CD4-positive, alpha-beta T cell (primary cell): ENCODE results near the gene SPATA12. TPM values are rescaled to one million over a fixed set of nuclear protein-coding genes. Genes with fewer than 3 reads are reported as not detected.

Source experiments
- ATAC-seq: fragments of 200-7000 bp; cut with Tn5 transposase; one replicate; pipeline ENCODE4 v1.10.0; 2022; ENCODE audit warnings: mild to moderate bottlenecking; ENCODE audit not compliant: poor library complexity
- CTCF ChIA-PET: fragments of 350-600 bp; sonication (Branson Sonifier 250); formaldehyde crosslinking; loops from one replicate; lab custom pipeline; 2021; ENCODE audit warnings: antibody characterized with exemption, inconsistent platforms; lab: Charles Lee
- POLR2A ChIA-PET: fragments of 350-600 bp; sonication (Branson Sonifier 250); formaldehyde crosslinking; loops from one replicate; lab custom pipeline; 2021; ENCODE audit warnings: antibody characterized with exemption, inconsistent platforms; lab: Charles Lee
- DNase-seq, 14 experiments: peaks; one replicate each; pipeline ENCODE4 v3.0.0-alpha.2; 2013 to 2020; ENCODE audit warnings: mixed read lengths in 2 of 14
- H3K27ac ChIP-seq, 2 donors: one replicate each; pipeline versions ENCODE4 v1.5.1 to v1.7.0; 2013; ENCODE audit warnings: low read length in 2 of 2, low read depth in 1 of 2, mild to moderate bottlenecking in 1 of 2
- H3K27me3 ChIP-seq, 2 experiments: 1 replicate in 1 of 2; 2 replicates in 1 of 2; pipeline versions ENCODE4 v1.6.1 to v1.7.0; 2013; ENCODE audit warnings: low read length in 2 of 2, control low read depth in 1 of 2, mild to moderate bottlenecking in 1 of 2, moderate library complexity in 1 of 2; ENCODE audit not compliant: insufficient read depth in 2 of 2, control insufficient read depth in 1 of 2
- H3K36me3 ChIP-seq: one replicate; pipeline ENCODE4 v1.6.1; 2013; ENCODE audit warnings: low read length, control low read depth; ENCODE audit not compliant: insufficient read depth
- H3K4me1 ChIP-seq: one replicate; pipeline ENCODE4 v1.6.1; 2013; ENCODE audit warnings: low read length, control low read depth; ENCODE audit not compliant: insufficient read depth
- H3K4me3 ChIP-seq: one replicate; pipeline ENCODE4 v1.5.1; 2013; ENCODE audit warnings: mild to moderate bottlenecking, low read length, moderate library complexity
- H3K9me3 ChIP-seq, 2 experiments: 1 replicate in 1 of 2; 2 replicates in 1 of 2; pipeline versions ENCODE4 v1.6.1 to v1.7.0; 2013; ENCODE audit warnings: low read length in 2 of 2, mild to moderate bottlenecking in 2 of 2, control low read depth in 1 of 2, moderate library complexity in 1 of 2; ENCODE audit not compliant: control insufficient read depth in 1 of 2, insufficient read depth in 1 of 2
- H3K27ac Mint-ChIP-seq: one replicate; pipeline ENCODE4 v1.8.0; 2020; ENCODE audit warnings: mixed read lengths
- H3K27me3 Mint-ChIP-seq: one replicate; pipeline ENCODE4 v1.8.0; 2021; ENCODE audit warnings: mixed read lengths
- H3K36me3 Mint-ChIP-seq: one replicate; pipeline ENCODE4 v1.8.0; 2021; ENCODE audit warnings: low read depth, mixed read lengths
- H3K4me1 Mint-ChIP-seq: one replicate; pipeline ENCODE4 v1.8.0; 2021; ENCODE audit warnings: low read depth, mixed read lengths
- H3K4me3 Mint-ChIP-seq: one replicate; pipeline ENCODE4 v1.8.0; 2020; ENCODE audit warnings: mild to moderate bottlenecking, mixed read lengths
- H3K9me3 Mint-ChIP-seq: one replicate; pipeline ENCODE4 v1.8.0; 2020; ENCODE audit warnings: mixed read lengths
- CTCF ChIP-seq: fragments of 200-600 bp; IDR thresholded peaks from one replicate; pipeline ENCODE4 v1.8.0; 2022; ENCODE audit warnings: antibody characterized with exemption, mild to moderate bottlenecking
- intact Hi-C, 2 experiments: fragments of 100-400 bp; cut with DNase I in 1 of 2; cut with micrococcal nuclease in 1 of 2; formaldehyde crosslinking; loops; one replicate each; pipeline versions ENCODE4 v1.15.1 to v1.9.0; 2023 to 2025; cut with DNase I, micrococcal nuclease
- total RNA-seq, 174 experiments: library from RNA in 2 of 174; stranded (reverse) in 2 of 174; gene quantifications; one replicate each; pipeline ENCODE4 v1.2.3 and lab custom pipeline; 2021 to 2026

SPATA12 gene
- total RNA-seq, 2 experiments from 2014 or later = not detected

GRCh38 chr3:57030721-57031120, 29.7 kb upstream of the SPATA12 start:
- H3K27me3 ChIP-seq = no peaks in the 10 kb centered on the region
- DNase-seq (no peak), ATAC-seq (no peak)
- H3K9me3 Mint-ChIP-seq = no peaks in the 10 kb centered on the region
- H3K27me3 Mint-ChIP-seq = no peaks in the 10 kb centered on the region
- intact Hi-C loops = no loop called here
- no peaks in the 10 kb centered on the region for H3K36me3 ChIP-seq
- H3K9me3 ChIP-seq = no peaks in the 10 kb centered on the region
- no peaks in the 10 kb centered on the region for H3K36me3 Mint-ChIP-seq
- ChIA-PET CTCF (no interaction called here), POLR2A (no interaction called here)
- no peaks in the 10 kb centered on the region for H3K4me1 Mint-ChIP-seq
- no peak overlapping the region for H3K27ac ChIP-seq
- no peak overlapping the region for H3K4me3 Mint-ChIP-seq
- no peak overlapping the region for H3K4me3 ChIP-seq
- no peaks in the 10 kb centered on the region for H3K4me1 ChIP-seq
- H3K27ac Mint-ChIP-seq = no peak overlapping the region
- TF ChIP-seq CTCF = no peak

- H3K36me3 ChIP-seq = no peaks in the 10 kb centered on the region
- Mint-ChIP-seq H3K27ac (no peak overlapping the region), H3K4me3 (no peak overlapping the region), H3K4me1 (no peaks in the 10 kb centered on the region), H3K9me3 (no peaks in the 10 kb centered on the region), H3K36me3 (no peaks in the 10 kb centered on the region), H3K27me3 (no peaks in the 10 kb centered on the region)
- ATAC-seq = no peak
- intact Hi-C loops = no loop called here
- H3K27me3 ChIP-seq = no peaks in the 10 kb centered on the region
- H3K4me3 ChIP-seq = no peak overlapping the region
- H3K27ac ChIP-seq = no peak overlapping the region
- no peak for DNase-seq
- ChIA-PET POLR2A (no interaction called here), CTCF (no interaction called here)
- TF ChIP-seq CTCF = no peak
- no peaks in the 10 kb centered on the region for H3K9me3 ChIP-seq
- no peaks in the 10 kb centered on the region for H3K4me1 ChIP-seq
These were observed 28.6 kb upstream of the SPATA12 start for GRCh38 chr3:57031631-57032541.

GRCh38 chr3:57036952-57037351, 23.5 kb upstream of the SPATA12 start:
- Mint-ChIP-seq H3K36me3 (no peaks in the 10 kb centered on the region), H3K4me3 (no peak overlapping the region)

More at GRCh38 chr3:57036952-57037351, 23.5 kb upstream of the SPATA12 start:
- H3K36me3 ChIP-seq = no peaks in the 10 kb centered on the region
- no peak for DNase-seq
- Mint-ChIP-seq H3K4me1 (no peaks in the 10 kb centered on the region), H3K9me3 (no peaks in the 10 kb centered on the region), H3K27me3 (peaks cover 20% of the 10 kb centered on the region), H3K27ac (no peak overlapping the region)
- CTCF ChIA-PET = no interaction called here
- H3K4me1 ChIP-seq = no peaks in the 10 kb centered on the region
- H3K9me3 ChIP-seq = no peaks in the 10 kb centered on the region
- no peak overlapping the region for H3K27ac ChIP-seq
- peaks cover 0 to 3% of the 10 kb centered on the region in 2 experiments for H3K27me3 ChIP-seq
- intact Hi-C loops = no loop called here
- POLR2A ChIA-PET = no interaction called here
- ATAC-seq = no peak
- no peak overlapping the region for H3K4me3 ChIP-seq
- TF ChIP-seq CTCF = no peak
